Measurements from ENCODE around the gene GRHL3.

- TF ChIP-seq POLR2AphosphoS5 (IDR thresholded peaks at IDR 0.05; ENCODE audit: borderline replicate concordance, low read depth, low read length) (no peak), EZH2 (IDR thresholded peaks at IDR 0.05) (no peak), FOXP2 (optimal IDR thresholded peaks at IDR 0.05; ENCODE audit: control extremely low read depth, extremely low read length, insufficient read depth) (no peak)
These were observed 7.9 kb upstream of the GRHL3 start for GRCh38 chr1:24311234-24311633.

All from SK-N-MC (cell line).